ENCODE measurements around the gene POLR1G.

DNA sequence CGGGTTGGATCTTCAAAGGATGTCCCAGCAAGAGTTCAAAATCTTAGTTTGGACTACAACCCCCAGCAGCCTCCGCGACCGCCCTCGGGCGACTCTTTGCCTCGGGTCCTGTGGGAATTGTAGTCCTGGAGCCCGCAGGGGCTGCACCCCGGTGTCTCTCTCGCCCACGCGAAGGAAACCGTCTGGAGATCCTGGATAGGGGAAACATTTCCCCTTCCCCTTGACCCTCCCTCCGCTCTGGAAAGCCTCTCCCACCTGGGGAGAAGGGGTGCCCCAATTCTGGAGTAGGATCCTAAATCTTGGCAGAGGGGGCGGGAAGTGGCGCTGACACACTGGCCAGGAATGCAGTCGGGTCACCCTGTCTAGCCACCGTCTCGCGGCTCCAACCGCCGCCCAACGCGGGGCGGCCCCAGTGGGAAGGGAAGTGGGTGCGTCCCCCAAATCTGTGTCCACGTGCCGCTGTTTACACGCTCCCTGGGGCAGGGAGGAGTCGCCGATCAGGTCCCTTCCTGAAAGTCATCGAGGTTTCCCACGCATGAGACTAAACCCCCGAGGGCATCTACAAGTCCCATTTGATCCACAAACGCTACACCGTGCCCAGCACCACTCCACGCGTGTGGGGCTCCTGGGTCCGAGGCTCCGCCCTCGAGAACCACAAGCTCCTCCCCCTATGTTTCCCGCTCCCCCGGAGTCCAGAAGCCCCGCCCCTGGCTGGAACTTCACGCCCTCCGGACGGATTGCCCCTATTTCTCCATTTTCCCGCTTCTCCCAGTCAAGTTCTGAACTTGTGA, 814 bp upstream of the POLR1G start:
- TF ChIP-seq POLR2AphosphoS5 (IDR thresholded peaks at IDR 0.05; ENCODE audit: low read depth, low read length) (peak; percentile 26; the same call in 1 of the 2 replicates), TAF1 (IDR thresholded peaks at IDR 0.05; ENCODE audit: borderline replicate concordance, insufficient read depth, low read length) (peak; percentile 32; the same call in 1 of the 2 replicates)

Data from PFSK-1 (cell line).